Superior temporal gyrus (tissue), 1 donor: ENCODE data around the gene SLC6A17.

ENCODE experiments used
- DNase-seq: peaks from one replicate; pipeline ENCODE4 v3.0.0-alpha.2; 2016; ENCODE audit errors: extremely low spot score

The SLC6A17 gene

GRCh38 chr1:110150330-110151174, at the start of gene SLC6A17:
Gene SLC6A17 (plus strand): TSS chr1:110150494. CDS start chr1:110166930, 16,436 bp downstream.
- no peak for DNase-seq

- DNase-seq: no peak
These were observed 48.2 kb upstream of the SLC6A17 start for GRCh38 chr1:110102081-110102480.

- DNase-seq: peak; percentile 77
These were observed 44.0 kb upstream of the SLC6A17 start for GRCh38 chr1:110106013-110106941.

GRCh38 chr1:110107867-110108469, 42.3 kb upstream of the SLC6A17 start:
- no peak for DNase-seq

GRCh38 chr1:110111081-110111480, 39.2 kb upstream of the SLC6A17 start:
- no peak for DNase-seq

GRCh38 chr1:110112143-110112542, 38.2 kb upstream of the SLC6A17 start, which contains the start of gene UBL4B:
Gene UBL4B (plus strand): TSS chr1:110112443. CDS start chr1:110112535, 92 bp downstream.
- no peak for DNase-seq

GRCh38 chr1:110112656-110113055, 37.6 kb upstream of the SLC6A17 start:
- no peak for DNase-seq

- DNase-seq: no peak
These were observed 36.7 kb upstream of the SLC6A17 start for GRCh38 chr1:110113551-110113950.

- no peak for DNase-seq
These were observed 36.1 kb upstream of the SLC6A17 start for GRCh38 chr1:110114173-110114572.

GRCh38 chr1:110114784-110115183, 35.5 kb upstream of the SLC6A17 start:
- DNase-seq: no peak

GRCh38 chr1:110118636-110119396, 31.5 kb upstream of the SLC6A17 start:
- no peak for DNase-seq

- no peak for DNase-seq
These were observed 30.5 kb upstream of the SLC6A17 start for GRCh38 chr1:110119843-110120242.

- no peak for DNase-seq
These were observed 29.2 kb upstream of the SLC6A17 start for GRCh38 chr1:110120960-110121561.

GRCh38 chr1:110123224-110123623, 27.1 kb upstream of the SLC6A17 start:
- no peak for DNase-seq

GRCh38 chr1:110125810-110126209, 24.5 kb upstream of the SLC6A17 start:
- DNase-seq: no peak

GRCh38 chr1:110130113-110130591, 20.1 kb upstream of the SLC6A17 start:
- DNase-seq: no peak

GRCh38 chr1:110130989-110131388, 19.3 kb upstream of the SLC6A17 start:
- DNase-seq: no peak

- no peak for DNase-seq
These were observed 17.6 kb upstream of the SLC6A17 start for GRCh38 chr1:110132682-110133081.

GRCh38 chr1:110133436-110133835, 16.9 kb upstream of the SLC6A17 start:
- DNase-seq: peak; percentile 62

- no peak for DNase-seq
These were observed 16.2 kb upstream of the SLC6A17 start for GRCh38 chr1:110134050-110134595.
